Activated CD8-positive, alpha-beta memory T cell treated with anti-CD3 and anti-CD28 coated beads, Interleukin-2, amount 10 ng/mL, durations not matched to agents 7 days and 5 days (primary cell): ENCODE data around the gene CEP164. TPM values are rescaled to one million over a fixed set of nuclear protein-coding genes. Genes with fewer than 3 reads are reported as not detected.

Experiments
- ATAC-seq: fragments of 150-1000 bp; cut with Tn5 transposase; one replicate; pipeline ENCODE4 v1.10.0; 2021; ENCODE audit warnings: moderate library complexity
- CTCF ChIA-PET: fragments of 350-600 bp; sonication (Branson Sonifier 250); formaldehyde crosslinking; loops from one replicate; lab custom pipeline; 2021; ENCODE audit warnings: antibody characterized with exemption; lab: Charles Lee
- DNase-seq: peaks from one replicate; pipeline ENCODE4 v3.0.0-alpha.2; 2020
- H3K27ac Mint-ChIP-seq: one replicate; pipeline ENCODE4 v1.8.0; 2021; ENCODE audit warnings: mild to moderate bottlenecking, mixed read lengths
- H3K27me3 Mint-ChIP-seq: one replicate; pipeline ENCODE4 v1.8.0; 2021; ENCODE audit warnings: mixed read lengths
- H3K36me3 Mint-ChIP-seq: one replicate; pipeline ENCODE4 v1.8.0; 2021; ENCODE audit warnings: mild to moderate bottlenecking, mixed read lengths
- H3K4me1 Mint-ChIP-seq: one replicate; pipeline ENCODE4 v1.8.0; 2021; ENCODE audit warnings: mixed read lengths
- H3K4me3 Mint-ChIP-seq: one replicate; pipeline ENCODE4 v1.8.0; 2021; ENCODE audit warnings: mild to moderate bottlenecking, moderate library complexity, mixed read lengths
- H3K9me3 Mint-ChIP-seq: one replicate; pipeline ENCODE4 v1.8.0; 2022; ENCODE audit warnings: low read depth, mixed read lengths
- total RNA-seq, 2 experiments: library from RNA; stranded (reverse); gene quantifications; one replicate each; pipeline ENCODE4 v1.2.3, GENCODE V29; 2021

Gene CEP164
- total RNA-seq, 2 experiments from 2014 or later: 36.0 to 38.6 TPM

DNA sequence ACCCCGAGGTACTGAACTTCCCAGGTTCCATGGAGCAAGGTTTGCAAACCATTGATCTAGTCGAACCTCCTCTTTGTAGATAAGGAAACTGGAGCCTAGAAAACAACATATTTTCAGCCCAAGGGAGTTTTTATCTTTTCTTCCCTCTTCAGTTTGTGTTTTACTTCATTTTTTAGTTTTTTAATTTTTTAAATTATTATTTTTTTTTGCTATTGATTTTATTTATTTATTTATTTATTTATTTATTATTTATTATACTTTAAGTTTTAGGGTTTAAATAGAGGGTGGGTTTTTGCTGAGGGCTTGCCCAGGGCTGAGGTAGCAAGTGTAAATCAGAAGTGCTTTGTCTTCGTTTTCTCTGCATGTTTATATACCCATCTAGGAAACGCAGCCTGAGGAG lies 26.9 kb downstream of the CEP164 start:
- Mint-ChIP-seq H3K36me3 (peaks cover 17% of the 10 kb centered on the region), H3K9me3 (no peaks in the 10 kb centered on the region), H3K4me1 (no peaks in the 10 kb centered on the region), H3K27me3 (no peaks in the 10 kb centered on the region), H3K27ac (no peak overlapping the region), H3K4me3 (no peak overlapping the region)
- DNase-seq: no peak
- ATAC-seq: no peak
- CTCF ChIA-PET: no interaction called here

DNA sequence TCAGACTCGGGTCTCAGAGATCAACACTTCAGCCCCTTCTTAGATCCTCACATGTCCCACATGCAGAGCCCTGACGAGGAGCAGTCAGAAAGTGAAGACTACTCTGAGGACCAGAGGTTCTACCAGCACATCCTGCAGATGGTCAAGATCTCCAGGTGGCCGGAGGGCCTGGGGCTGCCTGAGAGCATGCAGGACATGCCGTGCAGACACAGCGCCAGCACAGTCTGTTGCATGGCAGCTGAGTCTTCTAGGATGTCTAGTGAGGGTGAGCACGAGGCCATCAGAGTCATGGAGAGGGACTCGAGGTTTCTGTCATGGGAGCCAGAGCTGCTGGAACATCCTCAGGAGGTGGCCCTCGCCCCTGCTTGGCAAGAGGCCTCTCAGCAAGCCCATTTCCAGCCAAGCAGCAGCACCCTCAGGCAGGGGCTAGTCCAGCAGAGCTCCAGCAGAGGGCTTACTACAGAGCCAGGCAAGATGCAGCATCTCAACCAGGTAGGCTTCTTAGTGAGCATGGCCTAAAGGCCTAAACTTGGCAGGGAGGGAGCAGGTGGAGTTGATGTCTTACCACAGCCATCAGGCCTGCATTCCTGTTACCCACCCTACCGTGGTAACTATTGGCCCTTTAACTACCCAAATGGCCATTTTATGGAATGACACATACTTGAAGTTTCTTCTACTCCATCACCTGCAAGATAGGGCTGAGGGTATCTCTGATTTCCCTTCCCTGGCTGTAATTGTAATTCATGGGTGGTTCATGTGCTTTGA lies 28.7 kb downstream of the CEP164 start:
- Mint-ChIP-seq H3K27ac (no peak overlapping the region), H3K4me3 (no peak overlapping the region), H3K4me1 (no peaks in the 10 kb centered on the region), H3K9me3 (no peaks in the 10 kb centered on the region), H3K27me3 (no peaks in the 10 kb centered on the region), H3K36me3 (peaks cover 20% of the 10 kb centered on the region)
- CTCF ChIA-PET: no interaction called here
- no peak for DNase-seq
- ATAC-seq: no peak

GRCh38 chr11:117361432-117361831 lies 33.8 kb downstream of the CEP164 start:
- ATAC-seq (no peak), DNase-seq (no peak)
- H3K9me3 Mint-ChIP-seq: no peaks in the 10 kb centered on the region
- no peaks in the 10 kb centered on the region for H3K4me1 Mint-ChIP-seq
- no peak overlapping the region for H3K27ac Mint-ChIP-seq
- no peak overlapping the region for H3K4me3 Mint-ChIP-seq
- CTCF ChIA-PET: no interaction called here
- H3K36me3 Mint-ChIP-seq: peaks cover 16% of the 10 kb centered on the region
- no peaks in the 10 kb centered on the region for H3K27me3 Mint-ChIP-seq

- H3K27me3 Mint-ChIP-seq: no peaks in the 10 kb centered on the region
- no peaks in the 10 kb centered on the region for H3K4me1 Mint-ChIP-seq
- CTCF ChIA-PET: no interaction called here
- no peak for ATAC-seq
- peaks cover 15% of the 10 kb centered on the region for H3K36me3 Mint-ChIP-seq
- H3K9me3 Mint-ChIP-seq: no peaks in the 10 kb centered on the region
- H3K27ac Mint-ChIP-seq: no peak overlapping the region
- no peak for DNase-seq
- H3K4me3 Mint-ChIP-seq: no peak overlapping the region
Measured at GRCh38 chr11:117366248-117366647, 38.6 kb downstream of the CEP164 start.

GRCh38 chr11:117366875-117367274 lies 39.2 kb downstream of the CEP164 start:
- no peaks in the 10 kb centered on the region for H3K4me1 Mint-ChIP-seq
- no peak overlapping the region for H3K4me3 Mint-ChIP-seq
- no peak overlapping the region for H3K27ac Mint-ChIP-seq
- H3K27me3 Mint-ChIP-seq: no peaks in the 10 kb centered on the region
- no peak for DNase-seq
- no peaks in the 10 kb centered on the region for H3K9me3 Mint-ChIP-seq
- peaks cover 14% of the 10 kb centered on the region for H3K36me3 Mint-ChIP-seq
- CTCF ChIA-PET: no interaction called here
- no peak for ATAC-seq

DNA sequence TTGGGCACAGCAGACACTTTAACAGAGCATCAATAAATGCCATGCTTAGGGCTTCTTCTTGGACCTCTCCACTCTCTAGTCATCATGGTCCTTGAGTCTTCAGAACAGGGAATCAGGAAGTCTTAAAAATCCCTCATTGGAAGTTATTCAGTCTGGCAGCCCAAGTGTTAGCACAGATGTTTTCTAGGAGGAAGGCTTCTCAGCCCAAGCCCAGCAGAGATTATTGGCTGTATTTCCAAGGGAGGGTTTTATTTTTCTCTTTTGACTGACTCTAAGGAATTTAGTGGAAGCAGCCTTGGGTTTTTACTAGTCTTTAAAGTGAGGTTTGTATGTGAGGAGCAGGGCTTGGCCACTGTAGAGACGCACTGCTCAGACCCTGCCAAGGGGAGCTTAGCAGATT lies 41.9 kb downstream of the CEP164 start:
- Mint-ChIP-seq H3K27me3 (no peaks in the 10 kb centered on the region), H3K4me1 (no peaks in the 10 kb centered on the region), H3K4me3 (no peak overlapping the region), H3K9me3 (no peaks in the 10 kb centered on the region), H3K36me3 (peaks cover 13% of the 10 kb centered on the region), H3K27ac (no peak overlapping the region)
- ATAC-seq (no peak), DNase-seq (no peak)
- CTCF ChIA-PET: no interaction called here

GRCh38 chr11:117371453-117371852 lies 43.8 kb downstream of the CEP164 start:
- Mint-ChIP-seq H3K36me3 (peaks cover 13% of the 10 kb centered on the region), H3K4me3 (no peak overlapping the region), H3K27ac (no peak overlapping the region), H3K9me3 (no peaks in the 10 kb centered on the region), H3K4me1 (no peaks in the 10 kb centered on the region), H3K27me3 (no peaks in the 10 kb centered on the region)
- ATAC-seq (no peak), DNase-seq (no peak)
- CTCF ChIA-PET: no interaction called here

DNA sequence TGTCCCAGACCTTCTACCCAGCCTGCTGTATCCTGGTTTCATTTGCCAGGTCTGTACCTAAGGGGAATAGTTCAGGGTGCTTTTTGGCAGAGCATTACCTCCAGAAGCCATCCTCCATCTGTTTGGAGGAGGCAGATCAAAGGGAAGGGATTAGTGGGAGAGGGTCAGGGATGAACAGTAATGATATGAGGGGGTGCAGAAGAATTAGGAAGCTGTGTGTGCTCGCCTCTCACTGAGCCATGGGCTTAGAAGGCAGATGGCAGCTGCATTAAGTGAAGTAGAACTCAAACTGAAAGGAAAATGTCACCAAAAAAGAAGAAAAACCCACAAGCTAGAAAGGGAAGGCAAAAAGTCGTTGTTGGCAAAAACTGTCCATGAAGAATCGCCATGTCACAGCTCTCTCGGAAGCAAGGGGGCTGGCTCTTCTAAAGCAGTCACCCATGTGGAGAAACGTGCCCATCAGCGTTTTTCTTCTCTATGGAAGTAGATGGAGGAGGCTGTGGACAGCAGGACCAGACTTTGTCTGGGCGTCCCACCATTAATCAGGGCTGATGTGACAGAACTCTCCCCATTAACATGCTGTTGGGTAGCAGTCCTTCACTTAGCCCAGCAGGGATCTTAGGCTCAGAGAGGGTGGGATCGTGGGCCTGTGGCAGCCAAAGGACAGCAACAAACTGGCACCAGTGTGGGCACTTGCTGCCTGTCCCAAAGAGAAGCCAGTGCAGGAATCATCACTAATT lies 46.8 kb downstream of the CEP164 start:
- DNase-seq (no peak), ATAC-seq (no peak)
- Mint-ChIP-seq H3K9me3 (no peaks in the 10 kb centered on the region), H3K27me3 (no peaks in the 10 kb centered on the region), H3K27ac (no peak overlapping the region), H3K4me1 (no peaks in the 10 kb centered on the region), H3K36me3 (peaks cover 13% of the 10 kb centered on the region), H3K4me3 (no peak overlapping the region)
- CTCF ChIA-PET: no interaction called here

GRCh38 chr11:117375960-117376359 lies 48.3 kb downstream of the CEP164 start:
- H3K27me3 Mint-ChIP-seq: no peaks in the 10 kb centered on the region
- no peaks in the 10 kb centered on the region for H3K4me1 Mint-ChIP-seq
- ATAC-seq (no peak), DNase-seq (no peak)
- peaks cover 13% of the 10 kb centered on the region for H3K36me3 Mint-ChIP-seq
- H3K27ac Mint-ChIP-seq: no peak overlapping the region
- CTCF ChIA-PET: interaction anchor here (1.6 kb wide), 1 partner anchor 50 kb away, joined by 6 read pairs; no protein-coding TSS in a partner anchor
- no peak overlapping the region for H3K4me3 Mint-ChIP-seq
- no peaks in the 10 kb centered on the region for H3K9me3 Mint-ChIP-seq

GRCh38 chr11:117376517-117376916 lies 48.9 kb downstream of the CEP164 start:
- no peak overlapping the region for H3K27ac Mint-ChIP-seq
- CTCF ChIA-PET: interaction anchor here (1.6 kb wide), 1 partner anchor 49 kb away, joined by 6 read pairs; no protein-coding TSS in a partner anchor
- peaks cover 10% of the 10 kb centered on the region for H3K36me3 Mint-ChIP-seq

GRCh38 chr11:117378976-117379865 lies 51.6 kb downstream of the CEP164 start:
- CTCF ChIA-PET: no interaction called here
- no peaks in the 10 kb centered on the region for H3K9me3 Mint-ChIP-seq
- ATAC-seq: no peak

More at GRCh38 chr11:117376517-117376916, 48.9 kb downstream of the CEP164 start:
- no peak for DNase-seq
- no peaks in the 10 kb centered on the region for H3K9me3 Mint-ChIP-seq
- ATAC-seq: no peak
- no peaks in the 10 kb centered on the region for H3K27me3 Mint-ChIP-seq
- H3K4me3 Mint-ChIP-seq: no peak overlapping the region
- no peaks in the 10 kb centered on the region for H3K4me1 Mint-ChIP-seq

GRCh38 chr11:117380676-117381075 lies 53.0 kb downstream of the CEP164 start:
- no peaks in the 10 kb centered on the region for H3K27me3 Mint-ChIP-seq
- no peaks in the 10 kb centered on the region for H3K4me1 Mint-ChIP-seq
- H3K4me3 Mint-ChIP-seq: no peak overlapping the region
- CTCF ChIA-PET: no interaction called here
- DNase-seq (no peak), ATAC-seq (no peak)
- peaks cover 1% of the 10 kb centered on the region for H3K36me3 Mint-ChIP-seq
- no peak overlapping the region for H3K27ac Mint-ChIP-seq
- H3K9me3 Mint-ChIP-seq: no peaks in the 10 kb centered on the region

More at GRCh38 chr11:117378976-117379865, 51.6 kb downstream of the CEP164 start:
- H3K27ac Mint-ChIP-seq: no peak overlapping the region
- H3K4me3 Mint-ChIP-seq: no peak overlapping the region
- peaks cover 4% of the 10 kb centered on the region for H3K36me3 Mint-ChIP-seq
- DNase-seq: no peak
- H3K4me1 Mint-ChIP-seq: no peaks in the 10 kb centered on the region
- no peaks in the 10 kb centered on the region for H3K27me3 Mint-ChIP-seq
